HUES48 (cell line): Measurements from ENCODE around the gene ESRP2.

Experiments
- H3K27ac ChIP-seq: one replicate; pipeline ENCODE4 v1.7.0; 2013; ENCODE audit warnings: low read depth, low read length, inconsistent platforms
- H3K27me3 ChIP-seq: 2 replicates; pipeline ENCODE4 v1.6.1; 2013; ENCODE audit warnings: mild to moderate bottlenecking, low read length; ENCODE audit not compliant: control insufficient read depth, insufficient read depth
- H3K36me3 ChIP-seq: 2 replicates; pipeline ENCODE4 v1.6.1; 2013; ENCODE audit warnings: low read length; ENCODE audit not compliant: control insufficient read depth, insufficient read depth
- H3K4me1 ChIP-seq: 2 replicates; pipeline ENCODE4 v1.6.1; 2013; ENCODE audit warnings: mild to moderate bottlenecking, low read length; ENCODE audit not compliant: control insufficient read depth, insufficient read depth
- H3K4me3 ChIP-seq: 2 replicates; pipeline ENCODE4 v1.5.1; 2013; ENCODE audit warnings: mild to moderate bottlenecking, low read depth, low read length
- H3K9ac ChIP-seq: 2 replicates; pipeline ENCODE4 v1.6.1; 2013; ENCODE audit warnings: mild to moderate bottlenecking, low read depth, low read length, moderate library complexity
- H3K9me3 ChIP-seq: 2 replicates; pipeline ENCODE4 v1.6.1; 2013; ENCODE audit warnings: low read length; ENCODE audit not compliant: control insufficient read depth, insufficient read depth

ESRP2 gene

DNA sequence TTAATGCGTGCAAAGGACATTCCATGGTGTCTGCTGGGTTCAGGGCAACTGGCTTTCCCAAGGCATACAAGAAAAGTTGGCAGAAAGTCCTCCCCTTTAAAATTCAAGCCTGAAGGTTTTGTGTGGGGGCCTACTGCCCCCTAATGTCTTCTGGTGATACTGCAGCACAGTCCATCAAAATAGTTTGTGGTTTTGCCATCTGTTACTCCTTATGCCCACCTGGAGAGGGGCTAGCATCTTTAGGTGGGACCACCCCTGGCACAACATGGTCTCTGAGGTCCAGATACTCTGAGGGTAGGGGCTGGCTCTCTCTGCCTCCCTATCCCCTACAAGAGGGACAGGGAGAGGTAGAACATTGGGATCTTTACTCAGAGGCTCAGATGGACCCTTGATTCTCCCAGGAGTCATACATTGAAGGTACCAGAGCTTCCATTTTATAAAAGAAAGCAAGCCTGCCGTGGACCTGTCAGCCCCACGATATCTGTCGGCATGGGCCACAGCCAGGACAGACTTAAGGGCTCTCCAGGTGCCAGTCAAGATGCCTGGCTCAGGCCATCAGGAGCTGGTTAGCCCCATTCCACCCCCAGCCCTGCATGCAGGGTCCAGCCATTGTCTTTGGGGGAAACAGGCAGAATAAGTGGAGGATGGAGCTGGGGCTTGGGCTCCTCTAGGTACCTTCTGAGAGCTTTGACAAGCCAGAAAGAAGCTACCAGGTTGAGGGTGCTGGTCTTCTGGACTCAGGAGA lies 6.3 kb downstream of the ESRP2 start:
- Histone ChIP-seq H3K27me3 (no peaks in the 10 kb centered on the region), H3K4me1 (peaks cover 12% of the 10 kb centered on the region), H3K9ac (no peak overlapping the region), H3K4me3 (no peak overlapping the region), H3K36me3 (peaks cover 66% of the 10 kb centered on the region), H3K27ac (no peak overlapping the region), H3K9me3 (no peaks in the 10 kb centered on the region)

DNA sequence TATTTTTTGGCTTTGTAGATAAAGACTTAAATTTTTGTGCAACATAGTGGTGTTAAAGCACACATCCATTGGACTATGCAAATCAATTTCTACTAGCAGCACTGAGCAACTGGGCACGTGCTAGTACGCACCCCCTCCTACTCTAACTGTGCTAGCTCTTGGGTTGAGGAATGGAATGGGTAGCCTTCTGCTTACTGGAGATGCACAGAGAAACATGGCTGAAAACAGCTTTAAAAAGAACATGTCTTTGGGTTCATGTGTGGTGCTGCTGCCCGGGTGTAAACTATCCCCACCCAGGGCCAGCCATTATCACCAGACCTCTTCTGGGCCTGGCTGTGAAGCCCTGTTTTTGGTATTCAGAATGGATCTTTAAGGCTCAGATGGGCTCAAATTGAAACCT lies 7.3 kb downstream of the ESRP2 start:
- Histone ChIP-seq H3K27me3 (no peaks in the 10 kb centered on the region), H3K4me3 (no peak overlapping the region), H3K27ac (no peak overlapping the region), H3K9ac (no peak overlapping the region), H3K9me3 (no peaks in the 10 kb centered on the region), H3K36me3 (peaks cover 65% of the 10 kb centered on the region), H3K4me1 (peaks cover 3% of the 10 kb centered on the region; the same call in 1 of the 2 replicates)

DNA sequence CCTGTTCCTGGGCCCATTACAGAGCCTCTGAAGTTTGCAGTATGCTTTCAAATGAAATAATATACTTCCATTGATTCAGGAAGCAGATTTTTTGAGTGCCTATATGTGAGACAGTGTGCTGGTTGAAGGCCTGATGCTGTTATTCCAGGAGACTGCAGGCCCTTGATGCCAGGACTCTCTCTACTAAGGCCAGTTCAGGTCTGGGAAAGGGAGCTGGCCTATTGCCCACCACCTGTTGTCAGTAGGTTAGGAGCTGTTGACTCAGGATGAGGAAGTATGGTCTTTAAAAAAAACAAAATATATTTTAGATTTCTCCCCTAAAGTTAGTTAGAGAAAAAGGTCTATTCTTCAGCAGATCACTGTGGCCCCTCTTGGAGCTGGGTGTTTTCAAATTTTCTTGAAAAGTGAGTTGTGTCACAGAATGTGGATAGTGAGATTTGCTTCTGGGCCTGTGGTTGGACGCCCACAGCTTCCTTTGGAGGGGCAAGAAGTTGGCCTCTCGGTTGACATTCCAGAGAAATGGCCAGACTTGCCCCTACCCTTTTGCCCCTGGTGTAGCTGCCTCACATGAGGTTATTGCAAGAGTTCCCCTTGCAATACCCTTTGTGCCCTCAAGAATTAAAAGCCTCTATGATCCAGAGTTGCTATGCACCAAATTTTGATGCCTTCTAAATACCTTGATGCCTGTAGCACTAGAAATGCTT lies 7.9 kb downstream of the ESRP2 start:
- no peak overlapping the region for H3K27ac ChIP-seq
- peaks cover 58% of the 10 kb centered on the region for H3K36me3 ChIP-seq
- H3K9ac ChIP-seq, result no peak overlapping the region

DNA sequence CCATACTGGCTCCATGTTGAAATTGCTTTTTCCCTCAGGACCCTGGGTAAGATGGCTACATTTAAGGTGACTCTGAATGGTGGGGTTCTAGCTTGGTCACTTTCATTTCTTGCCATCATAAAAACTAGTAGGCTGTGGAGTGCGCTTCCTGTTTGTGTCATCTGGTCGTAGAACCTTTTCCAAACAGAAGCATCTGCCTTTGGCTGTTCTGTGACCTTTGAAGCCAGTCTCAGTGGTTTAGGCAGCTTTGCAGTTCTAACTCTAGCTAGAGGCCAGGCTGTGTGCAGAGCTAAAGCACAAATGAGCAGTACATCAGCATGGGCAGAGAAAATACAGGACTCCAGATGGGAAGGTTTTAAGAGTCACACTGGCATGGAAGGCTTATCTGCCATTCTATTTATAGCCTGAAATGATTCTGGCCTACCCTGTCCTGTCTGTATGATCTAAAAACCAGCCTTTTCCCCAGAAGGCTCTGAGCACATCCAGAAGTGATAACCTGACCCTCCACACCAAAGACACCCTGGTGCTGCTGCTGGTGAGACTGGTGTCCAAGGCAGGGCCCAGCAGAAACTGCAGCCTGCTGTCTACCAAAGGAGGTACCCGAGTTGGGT lies 8.6 kb downstream of the ESRP2 start:
- H3K27ac ChIP-seq, result no peak overlapping the region
- no peaks in the 10 kb centered on the region for H3K27me3 ChIP-seq
- H3K9me3 ChIP-seq, result no peaks in the 10 kb centered on the region
- H3K4me3 ChIP-seq, result no peak overlapping the region
- no peak overlapping the region for H3K9ac ChIP-seq
- no peaks in the 10 kb centered on the region for H3K4me1 ChIP-seq
- peaks cover 52% of the 10 kb centered on the region for H3K36me3 ChIP-seq

More for the DNA sequence above, 7.9 kb downstream of the ESRP2 start:
- Histone ChIP-seq H3K9me3 (no peaks in the 10 kb centered on the region), H3K4me1 (no peaks in the 10 kb centered on the region), H3K27me3 (no peaks in the 10 kb centered on the region), H3K4me3 (no peak overlapping the region)

DNA sequence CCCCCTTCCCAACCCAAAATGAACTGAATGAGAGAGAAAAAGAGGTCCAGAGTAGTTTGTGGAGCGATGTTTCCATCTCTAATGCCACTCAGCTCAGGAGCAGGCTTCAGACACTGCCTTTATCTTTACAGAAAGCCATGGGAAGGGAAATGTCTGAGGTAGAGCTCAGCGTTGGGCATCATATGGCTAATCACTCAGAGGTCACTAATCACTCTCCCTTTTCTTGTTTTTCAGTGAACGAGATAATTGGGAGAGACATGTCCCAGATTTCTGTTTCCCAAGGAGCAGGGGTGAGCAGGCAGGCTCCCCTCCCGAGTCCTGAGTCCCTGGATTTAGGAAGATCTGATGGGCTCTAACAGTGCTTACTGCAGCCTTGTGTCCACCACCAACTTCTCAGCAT lies 9.8 kb downstream of the ESRP2 start:
- H3K27me3 ChIP-seq, result no peaks in the 10 kb centered on the region
- no peak overlapping the region for H3K9ac ChIP-seq
- peaks cover 40% of the 10 kb centered on the region for H3K36me3 ChIP-seq
- no peak overlapping the region for H3K4me3 ChIP-seq
- no peak overlapping the region for H3K27ac ChIP-seq
- no peaks in the 10 kb centered on the region for H3K9me3 ChIP-seq
- H3K4me1 ChIP-seq, result peaks cover 1% of the 10 kb centered on the region; the same call in 1 of the 2 replicates

DNA sequence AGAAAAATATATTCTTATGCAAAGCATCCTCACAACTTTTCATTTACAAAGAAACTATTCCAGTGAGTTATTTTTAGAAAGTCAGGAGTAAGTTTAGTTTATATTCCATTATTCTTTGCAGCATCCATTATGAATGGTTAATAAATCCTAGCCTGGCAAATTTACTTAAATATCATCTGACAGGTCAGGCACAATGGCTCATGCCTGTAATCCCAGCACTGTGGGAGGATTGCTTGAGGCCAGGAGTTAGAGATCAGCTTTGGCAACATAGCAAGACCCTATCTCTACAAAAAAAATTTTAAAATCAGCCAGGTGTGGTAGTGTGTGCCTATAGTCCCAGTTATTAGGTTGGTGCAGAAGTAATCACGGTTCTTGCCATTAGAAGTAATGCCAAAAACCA lies 12.9 kb downstream of the ESRP2 start:
- H3K4me3 ChIP-seq, result no peak overlapping the region
- H3K4me1 ChIP-seq, result peaks cover 5% of the 10 kb centered on the region
- H3K27me3 ChIP-seq, result no peaks in the 10 kb centered on the region
- H3K27ac ChIP-seq, result no peak overlapping the region
- no peak overlapping the region for H3K9ac ChIP-seq
- no peaks in the 10 kb centered on the region for H3K9me3 ChIP-seq
- H3K36me3 ChIP-seq, result peaks cover 12% of the 10 kb centered on the region

DNA sequence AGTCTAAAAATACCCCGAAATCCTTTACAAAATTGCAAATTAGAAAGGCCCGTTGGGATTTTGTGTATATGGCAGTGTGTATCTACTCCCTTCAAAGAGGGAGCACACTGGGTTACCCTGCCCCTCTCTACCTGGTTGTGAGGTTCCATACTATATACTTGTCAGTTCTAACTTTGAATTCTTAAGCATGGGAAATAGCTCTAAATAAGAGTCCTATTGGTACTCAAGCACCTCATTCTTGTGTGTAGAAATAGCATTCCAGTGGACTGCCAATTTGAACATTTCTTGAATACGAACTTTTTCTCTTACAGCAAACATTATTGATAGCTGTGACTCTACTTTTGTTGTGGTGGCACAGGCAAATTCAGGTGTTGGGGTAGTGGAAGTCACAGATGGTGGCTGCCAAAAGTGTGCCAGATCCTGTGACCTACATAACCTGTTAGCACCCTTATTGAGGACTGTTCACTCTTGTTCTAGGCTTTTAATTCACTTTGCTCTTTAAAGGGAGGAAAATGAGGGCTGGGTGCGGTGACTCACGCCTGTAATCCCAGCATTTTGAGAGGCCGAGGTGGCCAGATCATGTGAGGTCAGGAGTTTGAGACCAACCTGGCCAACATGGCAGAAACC lies 16.1 kb downstream of the ESRP2 start:
- no peak overlapping the region for H3K27ac ChIP-seq
- H3K36me3 ChIP-seq, result no peaks in the 10 kb centered on the region
- no peaks in the 10 kb centered on the region for H3K27me3 ChIP-seq
- no peak overlapping the region for H3K9ac ChIP-seq
- H3K4me1 ChIP-seq, result peaks cover 5% of the 10 kb centered on the region
- no peak overlapping the region for H3K4me3 ChIP-seq
- no peaks in the 10 kb centered on the region for H3K9me3 ChIP-seq

DNA sequence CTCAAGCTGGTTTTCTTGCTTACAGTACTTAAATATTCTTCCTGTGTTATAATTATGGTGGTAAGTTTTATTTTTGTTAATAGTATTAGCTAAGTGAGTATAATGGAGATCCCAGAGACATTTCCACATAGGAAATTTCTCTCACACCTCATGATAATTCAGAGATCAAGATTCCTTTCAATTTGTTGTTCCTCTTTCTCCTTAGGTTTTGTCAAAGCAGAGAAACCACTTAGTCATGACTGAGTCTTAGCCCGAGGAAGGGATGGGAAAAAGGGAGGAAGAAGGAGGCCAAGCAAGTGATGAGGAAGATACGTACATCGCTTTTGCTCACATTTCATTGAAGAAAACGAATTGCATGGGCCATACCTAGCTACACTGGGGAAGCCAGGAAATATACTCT lies 18.4 kb downstream of the ESRP2 start:
- H3K9ac ChIP-seq, result no peak overlapping the region
- H3K27ac ChIP-seq, result no peak overlapping the region
- no peaks in the 10 kb centered on the region for H3K27me3 ChIP-seq
- peaks cover 5% of the 10 kb centered on the region for H3K4me1 ChIP-seq
- H3K9me3 ChIP-seq, result no peaks in the 10 kb centered on the region
- no peak overlapping the region for H3K4me3 ChIP-seq
- H3K36me3 ChIP-seq, result no peaks in the 10 kb centered on the region

DNA sequence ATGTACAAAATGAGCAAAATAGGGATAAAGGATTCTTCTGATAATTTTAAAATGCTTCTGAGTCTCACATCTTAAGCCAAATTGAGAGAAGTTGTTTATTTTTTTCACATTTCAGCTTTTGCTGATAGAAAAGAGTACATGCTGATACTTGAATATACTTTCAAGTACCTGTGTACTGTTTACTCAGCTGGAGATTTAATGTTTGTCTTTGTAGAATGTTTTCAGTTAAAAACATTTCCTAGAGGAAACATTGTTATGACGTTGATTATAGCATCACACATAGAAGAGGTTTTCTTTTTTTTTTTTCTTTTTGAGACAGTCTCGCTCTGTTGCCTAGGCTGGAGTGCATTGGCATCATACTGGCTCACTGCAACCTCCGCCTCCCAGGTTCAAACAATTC lies 19.7 kb downstream of the ESRP2 start:
- Histone ChIP-seq H3K27ac (no peak overlapping the region), H3K4me1 (peaks cover 5% of the 10 kb centered on the region), H3K9ac (no peak overlapping the region), H3K36me3 (no peaks in the 10 kb centered on the region), H3K9me3 (no peaks in the 10 kb centered on the region), H3K4me3 (no peak overlapping the region), H3K27me3 (no peaks in the 10 kb centered on the region)

DNA sequence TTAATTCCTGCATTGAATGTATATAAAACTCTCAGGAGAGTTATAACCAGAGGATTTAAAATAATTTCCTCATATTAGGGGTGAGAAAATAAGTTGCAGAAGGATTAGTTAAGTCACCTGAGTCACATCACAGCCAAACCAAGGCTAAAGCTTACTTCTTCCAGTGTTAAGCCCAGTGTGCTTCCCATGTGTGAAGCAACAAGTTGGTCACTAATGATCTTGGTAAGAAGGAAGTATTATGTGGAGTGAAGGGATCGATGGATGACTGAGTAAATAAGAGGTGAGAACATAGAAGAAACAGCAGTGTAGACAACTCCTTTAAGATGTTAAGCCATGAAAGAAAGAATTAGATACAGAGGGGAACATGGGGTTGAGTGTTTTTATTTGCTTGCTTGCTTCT lies 20.6 kb downstream of the ESRP2 start:
- Histone ChIP-seq H3K4me3 (no peak overlapping the region), H3K4me1 (no peaks in the 10 kb centered on the region), H3K27ac (no peak overlapping the region), H3K9ac (no peak overlapping the region), H3K9me3 (no peaks in the 10 kb centered on the region), H3K36me3 (no peaks in the 10 kb centered on the region), H3K27me3 (no peaks in the 10 kb centered on the region)

DNA sequence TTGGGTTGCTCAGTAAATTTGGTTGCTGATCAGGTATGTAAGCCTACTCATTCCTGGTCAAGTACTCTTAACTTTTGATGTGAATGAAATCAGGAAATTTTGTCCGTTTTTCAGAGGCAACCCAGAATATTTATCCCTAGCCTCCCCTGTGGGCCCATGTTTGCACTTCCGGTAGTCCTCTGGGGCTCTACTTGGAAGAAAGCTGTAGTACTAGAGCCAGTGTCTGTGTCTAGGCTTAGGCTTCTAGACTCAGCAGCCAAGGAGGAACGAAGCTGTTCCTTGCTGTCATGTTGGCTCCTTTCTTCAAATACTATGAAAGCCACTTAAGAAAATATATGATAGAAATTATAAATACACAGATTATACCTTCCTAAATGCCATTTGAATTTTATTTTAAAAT lies 21.2 kb downstream of the ESRP2 start:
- Histone ChIP-seq H3K9me3 (no peaks in the 10 kb centered on the region), H3K9ac (no peak overlapping the region), H3K4me3 (no peak overlapping the region), H3K36me3 (no peaks in the 10 kb centered on the region), H3K27me3 (no peaks in the 10 kb centered on the region), H3K4me1 (no peaks in the 10 kb centered on the region), H3K27ac (no peak overlapping the region)
